OCI-LY7 (cell line): ENCODE data around the gene TBX5. TPM values are rescaled to one million over a fixed set of nuclear protein-coding genes. Genes with fewer than 3 reads are reported as not detected.
A peak's percentile ranks its signal among the peaks of the same experiment; 100 is the strongest.
"Not testable (repeated sequence)": the region's sequence is repeated elsewhere in the genome, so short reads cannot be mapped to it uniquely, and the experiment has no call there.

Experiments used
- BruUV-seq: library from RNA; stranded (reverse); fragments of 400-500 nt; replicated peaks from 2 replicates; lab custom pipeline; 2021; lab: Mats Ljungman, UMichigan
- CTCF ChIA-PET: fragments of 300-600 bp; sonication (Branson Sonifier 250); formaldehyde crosslinking; loops from one replicate; lab custom pipeline; 2022; ENCODE audit warnings: antibody characterized with exemption; ENCODE audit not compliant: unreplicated experiment; lab: Charles Lee
- POLR2A ChIA-PET: fragments of 300-600 bp; sonication (Branson Sonifier 250); formaldehyde crosslinking; loops from one replicate; lab custom pipeline; 2022; ENCODE audit warnings: antibody characterized with exemption; lab: Charles Lee
- DNase-seq: peaks from one replicate; pipeline ENCODE4 v3.0.0-alpha.2; 2015; ENCODE audit warnings: low spot score
- H2AFZ ChIP-seq: fragments of 200-600 bp; sonication (generic), shearing (Covaris generic); 2 replicates; pipeline ENCODE4 v1.6.1; 2014; ENCODE audit warnings: mild to moderate bottlenecking, antibody characterized with exemption, low read length, moderate library complexity
- H3K27ac ChIP-seq: fragments of 200-600 bp; sonication (generic); 2 replicates; pipeline ENCODE4 v1.5.1; 2014; ENCODE audit warnings: mixed run types, low read depth, mild to moderate bottlenecking, moderate library complexity, low read length, inconsistent platforms; ENCODE audit not compliant: poor library complexity, severe bottlenecking
- H3K36me3 ChIP-seq: fragments of 200-600 bp; sonication (generic); 2 replicates; pipeline ENCODE4 v1.6.1; 2014; ENCODE audit warnings: mild to moderate bottlenecking, antibody characterized with exemption, low read length, moderate library complexity, mixed read lengths; ENCODE audit not compliant: insufficient read depth
- H3K4me1 ChIP-seq: fragments of 200-600 bp; sonication (generic); 2 replicates; pipeline ENCODE4 v1.5.1; 2014; ENCODE audit warnings: mild to moderate bottlenecking, low read length; ENCODE audit not compliant: insufficient read depth, poor library complexity, severe bottlenecking
- H3K4me2 ChIP-seq: fragments of 200-600 bp; sonication (generic); 2 replicates; pipeline ENCODE4 v1.6.1; 2014; ENCODE audit warnings: mild to moderate bottlenecking, low read length
- H3K4me3 ChIP-seq: fragments of 200-600 bp; sonication (generic); 2 replicates; pipeline ENCODE4 v1.5.1; 2014; ENCODE audit warnings: mild to moderate bottlenecking, low read depth, low read length; ENCODE audit not compliant: poor library complexity, severe bottlenecking
- H3K79me2 ChIP-seq: fragments of 200-600 bp; sonication (generic); 2 replicates; pipeline ENCODE4 v1.6.1; 2016; ENCODE audit warnings: low read depth, mild to moderate bottlenecking, low read length, moderate library complexity, mixed read lengths; ENCODE audit not compliant: insufficient read depth
- H3K9me2 ChIP-seq: fragments of 200-600 bp; sonication (generic); 2 replicates; pipeline ENCODE4 v1.6.1; 2016; ENCODE audit warnings: mild to moderate bottlenecking, low read length, mixed read lengths; ENCODE audit not compliant: insufficient read depth
- H3K9me3 ChIP-seq: fragments of 200-600 bp; sonication (generic); 2 replicates; pipeline ENCODE4 v1.6.1; 2014; ENCODE audit warnings: mild to moderate bottlenecking, mixed run types, low read length, mixed read lengths
- H4K20me1 ChIP-seq: fragments of 200-600 bp; sonication (generic); 2 replicates; pipeline ENCODE4 v1.6.1; 2014; ENCODE audit warnings: mild to moderate bottlenecking, antibody characterized with exemption, low read length, moderate library complexity, mixed read lengths; ENCODE audit not compliant: insufficient read depth
- EZH2phosphoT487 ChIP-seq: fragments of 200-600 bp; sonication (generic); IDR thresholded peaks from 2 replicates; pipeline ENCODE4 v1.6.1; 2018; ENCODE audit warnings: low read depth, borderline replicate concordance, mild to moderate bottlenecking, mixed run types, antibody characterized with exemption, low read length, moderate library complexity, mixed read lengths
- intact Hi-C: fragments of 100-400 bp; cut with micrococcal nuclease; formaldehyde crosslinking; loops from one replicate; pipeline ENCODE4 v1.10.0; 2022; ENCODE audit not compliant: unreplicated experiment
- total RNA-seq, 2 experiments: library from RNA; depleted of rRNA in 1 of 2; stranded (reverse); fragments of >200 nt in 1 of 2; shearing (Covaris generic) in 1 of 2; gene quantifications; 2 replicates each; pipeline ENCODE4 v1.2.3, GENCODE V29; 2014 to 2022
- TF ChIP-seq, protein P1 (sequence below): fragments of 200-600 bp; sonication (generic); conservative IDR thresholded peaks from 2 replicates; pipeline ENCODE4 v1.5.1; 2014; ENCODE audit warnings: mild to moderate bottlenecking, antibody characterized with exemption, low read length, moderate library complexity, mixed read lengths

TBX5 gene
- total RNA-seq, 2 experiments from 2014 or later: not detected

DNA sequence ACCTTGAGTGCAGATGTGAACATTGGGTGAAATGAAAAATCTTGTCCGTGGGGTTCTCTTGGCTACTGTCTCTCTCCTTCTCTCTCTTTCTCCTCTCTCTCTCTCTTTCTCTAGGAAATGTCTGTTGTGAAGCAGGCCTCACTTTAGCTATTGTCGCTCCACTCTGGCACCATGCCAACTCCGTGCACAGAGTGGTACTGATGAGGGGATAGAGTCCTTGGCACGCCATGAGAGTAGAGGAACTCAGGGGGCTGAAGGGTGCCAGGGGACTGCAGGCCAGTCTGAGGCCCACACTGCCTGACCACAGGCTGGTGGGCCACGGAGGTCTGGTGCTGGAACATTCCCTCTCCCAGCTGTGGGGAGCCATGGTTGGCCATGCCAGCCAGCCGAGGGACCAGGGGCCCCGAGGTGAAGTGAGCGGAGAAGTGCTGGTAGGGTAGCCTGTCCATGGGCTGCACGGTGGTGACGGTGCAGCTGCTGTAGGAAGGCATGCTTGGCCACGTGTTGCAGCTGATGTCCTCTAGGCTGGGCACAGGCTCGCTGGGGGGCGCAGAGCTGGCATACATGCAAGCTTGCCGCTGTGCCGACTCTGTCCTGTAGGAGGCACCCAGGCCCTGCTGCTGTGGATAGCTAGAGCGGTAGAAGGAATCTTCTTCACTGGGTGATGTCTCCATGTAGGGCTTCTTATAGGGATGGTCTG is 50.4 kb downstream of the TBX5 start:
- H3K4me3 ChIP-seq: no peak overlapping the region
- DNase-seq: no peak
- H3K79me2 ChIP-seq: no peaks in the 10 kb centered on the region
- no peak overlapping the region for H3K27ac ChIP-seq
- H3K9me2 ChIP-seq: no peaks in the 10 kb centered on the region
- no peaks in the 10 kb centered on the region for H3K4me1 ChIP-seq
- H3K36me3 ChIP-seq: no peaks in the 10 kb centered on the region
- BruUV-seq: no TSS peak
- no peak overlapping the region for H2AFZ ChIP-seq
- ChIA-PET CTCF (no interaction called here), POLR2A (no interaction called here)
- no peak for TF ChIP-seq EZH2phosphoT487
- TF ChIP-seq, protein P1, sequence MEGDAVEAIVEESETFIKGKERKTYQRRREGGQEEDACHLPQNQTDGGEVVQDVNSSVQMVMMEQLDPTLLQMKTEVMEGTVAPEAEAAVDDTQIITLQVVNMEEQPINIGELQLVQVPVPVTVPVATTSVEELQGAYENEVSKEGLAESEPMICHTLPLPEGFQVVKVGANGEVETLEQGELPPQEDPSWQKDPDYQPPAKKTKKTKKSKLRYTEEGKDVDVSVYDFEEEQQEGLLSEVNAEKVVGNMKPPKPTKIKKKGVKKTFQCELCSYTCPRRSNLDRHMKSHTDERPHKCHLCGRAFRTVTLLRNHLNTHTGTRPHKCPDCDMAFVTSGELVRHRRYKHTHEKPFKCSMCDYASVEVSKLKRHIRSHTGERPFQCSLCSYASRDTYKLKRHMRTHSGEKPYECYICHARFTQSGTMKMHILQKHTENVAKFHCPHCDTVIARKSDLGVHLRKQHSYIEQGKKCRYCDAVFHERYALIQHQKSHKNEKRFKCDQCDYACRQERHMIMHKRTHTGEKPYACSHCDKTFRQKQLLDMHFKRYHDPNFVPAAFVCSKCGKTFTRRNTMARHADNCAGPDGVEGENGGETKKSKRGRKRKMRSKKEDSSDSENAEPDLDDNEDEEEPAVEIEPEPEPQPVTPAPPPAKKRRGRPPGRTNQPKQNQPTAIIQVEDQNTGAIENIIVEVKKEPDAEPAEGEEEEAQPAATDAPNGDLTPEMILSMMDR: peak; percentile 40
- intact Hi-C loops: no loop called here
- H3K4me2 ChIP-seq: no peak overlapping the region
- no peaks in the 10 kb centered on the region for H3K9me3 ChIP-seq
- no peaks in the 10 kb centered on the region for H4K20me1 ChIP-seq

DNA sequence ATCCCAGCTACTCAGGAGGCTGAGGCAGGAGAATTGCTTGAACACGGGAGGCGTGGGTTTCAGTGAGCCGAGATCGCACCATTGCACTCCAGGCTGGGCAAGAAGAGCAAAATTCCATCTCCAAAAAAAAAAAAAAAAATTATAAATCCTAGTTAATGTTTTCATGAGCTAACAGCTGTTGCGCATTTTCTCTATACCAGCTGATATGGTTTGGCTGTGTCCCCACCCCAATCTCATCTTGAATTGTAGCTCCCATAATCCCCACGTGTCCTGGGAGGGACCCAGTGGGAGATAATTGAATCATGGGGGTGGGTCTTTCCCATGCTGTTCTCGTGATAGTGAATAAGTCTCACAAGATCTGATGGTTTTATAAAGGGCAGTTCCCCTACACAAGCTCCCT is 56.7 kb downstream of the TBX5 start:
- intact Hi-C loops, BruUV-seq, H2AFZ ChIP-seq: not testable (repeated sequence)

DNA sequence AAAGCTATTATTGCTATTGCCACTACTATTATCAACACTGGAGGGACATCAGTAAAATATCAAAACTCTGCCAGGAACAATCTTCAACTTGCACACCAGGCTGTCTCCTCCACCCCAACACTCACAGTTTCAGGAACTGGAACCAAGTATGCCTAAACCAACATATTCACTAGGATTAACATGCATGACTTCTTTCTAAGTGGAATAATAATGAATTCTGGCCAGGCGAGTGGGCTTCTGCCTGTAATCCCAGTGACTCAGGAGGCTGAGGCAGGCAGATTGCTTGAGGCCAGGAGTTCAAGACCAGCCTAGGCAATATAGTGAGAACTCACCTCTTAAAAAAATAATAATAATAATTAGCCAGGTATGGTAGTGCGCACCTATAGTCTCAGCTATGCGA is 58.1 kb downstream of the TBX5 start:
- DNase-seq: no peak
- Histone ChIP-seq H3K4me3 (no peak overlapping the region), H3K4me2 (no peak overlapping the region), H3K36me3 (no peaks in the 10 kb centered on the region), H3K4me1 (no peaks in the 10 kb centered on the region), H3K9me2 (no peaks in the 10 kb centered on the region), H3K27ac (no peak overlapping the region), H3K9me3 (no peaks in the 10 kb centered on the region), H2AFZ (no peak overlapping the region), H4K20me1 (no peaks in the 10 kb centered on the region), H3K79me2 (no peaks in the 10 kb centered on the region)
- POLR2A ChIA-PET: interaction anchor here (0.7 kb wide), 1 partner anchor 260 kb away, joined by 3 read pairs; no protein-coding TSS in a partner anchor
- BruUV-seq: no TSS peak
- intact Hi-C loops: no loop called here
- TF ChIP-seq, protein P1: no peak
- no peak for TF ChIP-seq EZH2phosphoT487
- CTCF ChIA-PET: no interaction called here

More for the DNA sequence above, 56.7 kb downstream of the TBX5 start:
- POLR2A ChIA-PET, CTCF ChIA-PET, H3K4me2 ChIP-seq, DNase-seq, H3K4me1 ChIP-seq, H3K9me2 ChIP-seq, H3K79me2 ChIP-seq, H3K9me3 ChIP-seq, H3K27ac ChIP-seq, H3K4me3 ChIP-seq, H4K20me1 ChIP-seq, H3K36me3 ChIP-seq: not testable (repeated sequence)
